SU-DHL-6 (cell line): ENCODE measurements around the gene IP6K3.

ENCODE experiments used
- CTCF ChIP-seq: fragments of 200-600 bp; sonication (generic); IDR thresholded peaks from one replicate; pipeline ENCODE4 v1.5.1; 2017; ENCODE audit warnings: antibody characterized with exemption, mild to moderate bottlenecking, low read length, moderate library complexity; ENCODE audit not compliant: insufficient read depth, poor library complexity, severe bottlenecking
- EZH2phosphoT487 ChIP-seq: fragments of 200-600 bp; sonication (generic), shearing (Covaris generic); conservative IDR thresholded peaks from 2 replicates; pipeline ENCODE4 v1.6.1; 2018; ENCODE audit warnings: mild to moderate bottlenecking, antibody characterized with exemption, low read length, moderate library complexity, mixed read lengths

DNA sequence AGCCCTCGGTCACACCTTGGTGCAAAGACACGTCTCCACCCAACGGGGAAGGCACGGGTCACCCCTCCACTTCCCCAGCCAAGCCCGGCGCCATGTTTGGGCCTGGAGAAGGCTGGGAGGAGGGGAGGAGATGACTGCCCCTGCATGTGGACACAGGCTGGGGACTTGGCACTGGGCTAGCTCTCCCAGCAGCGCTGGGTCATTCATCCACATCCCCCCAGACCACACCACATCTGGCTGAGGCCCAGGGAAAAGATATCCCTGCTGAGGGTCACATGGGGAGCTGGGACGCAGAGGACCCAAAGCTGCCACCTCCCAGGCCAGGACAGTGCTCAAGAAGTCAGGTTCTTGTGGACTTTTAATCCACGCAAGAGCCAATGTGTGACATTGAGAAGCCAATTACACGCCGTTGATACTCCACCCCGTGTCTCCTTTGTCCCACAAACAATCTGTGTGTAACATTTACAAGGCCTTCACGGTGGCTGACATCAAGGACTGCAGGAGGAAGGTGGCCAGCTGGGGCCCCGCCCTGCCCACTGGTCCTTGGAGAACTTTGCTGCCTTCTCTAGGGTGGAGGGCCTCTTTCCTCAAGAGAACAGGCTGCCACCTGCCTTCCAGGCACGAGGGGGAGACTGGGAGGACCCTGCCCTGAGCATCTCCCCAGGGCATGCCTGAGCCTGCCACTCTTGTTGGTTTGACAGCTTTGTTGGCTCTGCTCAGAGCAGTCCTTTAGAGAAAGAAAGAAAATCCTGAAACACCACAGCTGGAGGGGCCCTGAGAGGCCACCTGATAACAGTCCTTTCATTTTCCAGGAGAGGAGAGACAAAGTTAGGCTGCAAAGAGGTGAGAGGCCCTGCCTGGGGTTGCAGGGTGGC lies 5.3 kb upstream of the IP6K3 start:
- TF ChIP-seq CTCF (no peak), EZH2phosphoT487 (no peak)
